ENCODE measurements around the gene AFMID. TPM values are rescaled to one million over a fixed set of nuclear protein-coding genes. Genes with fewer than 3 reads are reported as not detected.

Gene AFMID
- total and polyA plus RNA-seq, 9 of the 15 experiments (the other 6 are each of a cell fraction or from before 2014, with no cell fraction given), result 62.1 to 188 (median 74.4) TPM

DNA sequence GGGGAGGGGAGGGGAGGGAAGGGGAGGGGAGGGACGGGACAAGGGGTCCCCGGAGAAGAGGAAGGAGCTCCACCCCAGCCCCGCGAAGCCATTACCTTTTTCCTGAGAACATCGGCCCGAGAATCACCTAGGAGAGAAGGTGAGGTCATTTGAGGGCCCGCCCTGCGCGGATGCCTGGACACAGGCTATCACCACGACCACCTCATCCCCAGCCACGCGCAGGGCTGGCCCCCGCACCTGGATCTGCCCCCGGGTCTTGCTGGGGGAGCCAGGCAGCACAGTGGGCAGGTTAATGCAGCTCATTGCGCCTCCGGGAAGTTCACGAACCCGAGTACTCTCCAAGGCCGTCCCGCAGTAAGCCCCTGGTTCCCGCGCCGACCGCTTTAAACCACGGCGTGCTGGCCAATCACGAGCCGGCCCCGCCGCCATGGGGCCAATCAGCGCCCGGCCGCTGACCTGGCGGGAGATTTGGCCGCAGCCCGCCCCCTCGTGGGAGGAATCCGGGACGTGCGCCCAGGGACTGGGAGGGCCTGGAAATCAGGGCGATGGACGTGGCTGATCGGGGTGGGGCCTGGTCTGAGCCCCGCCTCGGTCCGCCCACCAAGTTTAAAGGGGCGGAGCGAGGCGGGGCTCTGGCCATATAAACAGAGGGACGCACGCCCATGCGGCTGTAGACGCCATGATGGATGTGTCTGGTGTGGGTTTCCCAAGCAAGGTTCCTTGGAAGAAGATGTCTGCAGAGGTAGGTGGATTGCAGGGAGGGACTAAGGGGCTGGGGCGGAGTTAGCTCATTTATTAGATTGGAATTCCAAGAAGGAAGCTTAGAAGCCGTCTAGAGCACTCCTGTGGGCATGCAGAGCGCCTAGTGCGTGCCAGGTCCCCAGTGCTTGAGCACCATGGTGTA lies at the start of gene AFMID, which contains the start of gene TK1 (continued):
- TF ChIP-seq, protein P1, sequence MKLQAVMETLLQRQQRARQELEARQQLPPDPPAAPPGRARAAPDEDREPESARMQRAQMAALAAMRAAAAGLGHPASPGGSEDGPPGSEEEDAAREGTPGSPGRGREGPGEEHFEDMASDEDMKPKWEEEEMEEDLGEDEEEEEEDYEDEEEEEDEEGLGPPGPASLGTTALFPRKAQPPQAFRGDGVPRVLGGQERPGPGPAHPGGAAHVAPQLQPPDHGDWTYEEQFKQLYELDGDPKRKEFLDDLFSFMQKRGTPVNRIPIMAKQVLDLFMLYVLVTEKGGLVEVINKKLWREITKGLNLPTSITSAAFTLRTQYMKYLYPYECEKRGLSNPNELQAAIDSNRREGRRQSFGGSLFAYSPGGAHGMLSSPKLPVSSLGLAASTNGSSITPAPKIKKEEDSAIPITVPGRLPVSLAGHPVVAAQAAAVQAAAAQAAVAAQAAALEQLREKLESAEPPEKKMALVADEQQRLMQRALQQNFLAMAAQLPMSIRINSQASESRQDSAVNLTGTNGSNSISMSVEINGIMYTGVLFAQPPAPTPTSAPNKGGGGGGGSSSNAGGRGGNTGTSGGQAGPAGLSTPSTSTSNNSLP (IDR thresholded peaks at IDR 0.05; ENCODE audit: borderline replicate concordance, low read depth, low read length), result no peak
- TF ChIP-seq ZNF511 (CRISPR knock-in tag; IDR thresholded peaks at IDR 0.05), result peak; percentile 88; the same call in 1 of the 2 replicates
- TF ChIP-seq ASH1L (IDR thresholded peaks at IDR 0.05; ENCODE audit: borderline replicate concordance, low read depth, partially characterized antibody), result peak; percentile 87
- no peak for TF ChIP-seq JUNB (CRISPR knock-in tag; conservative IDR thresholded peaks at IDR 0.05)
- TF ChIP-seq THAP7 (CRISPR knock-in tag; IDR thresholded peaks at IDR 0.05), result peak; percentile 80
- TF ChIP-seq ZNF75A (CRISPR knock-in tag; IDR thresholded peaks at IDR 0.05), result no peak
- TF ChIP-seq NFIC (IDR thresholded peaks at IDR 0.05), result peak; percentile 71
- TF ChIP-seq RBFOX2 (IDR thresholded peaks at IDR 0.05; ENCODE audit: low read depth, low read length), result peak; percentile 99
- peak; percentile 92; the same call in 1 of the 2 replicates for TF ChIP-seq PHF8 (IDR thresholded peaks at IDR 0.05; ENCODE audit: borderline replicate concordance, low read length)
- TF ChIP-seq POLR2H (tag; IDR thresholded peaks at IDR 0.05; ENCODE audit: low read depth), result peak; percentile 96
- no peak for TF ChIP-seq COPS2 (conservative IDR thresholded peaks at IDR 0.05)
- no peak for TF ChIP-seq FOXK1 (CRISPR knock-in tag; IDR thresholded peaks at IDR 0.05; ENCODE audit: borderline replicate concordance)
- TF ChIP-seq ILF3 (IDR thresholded peaks at IDR 0.05; ENCODE audit: borderline replicate concordance), result no peak
- TF ChIP-seq SRF (CRISPR knock-in tag; IDR thresholded peaks at IDR 0.05), result 0 out of 4 replicates have a peak, but pooled peaks of 1 of the 2 experiments have one; percentile 71
- no peak for TF ChIP-seq PTTG1 (tag; IDR thresholded peaks at IDR 0.05; ENCODE audit: low read depth)
- no peak for TF ChIP-seq ETV6 (IDR thresholded peaks at IDR 0.05; ENCODE audit: borderline replicate concordance in 1 of 2, low read depth in 2 of 2, low read length in 1 of 2)
- no peak for TF ChIP-seq ETV6 (CRISPR knock-in tag; IDR thresholded peaks at IDR 0.05; ENCODE audit: borderline replicate concordance)
- 0 out of 2 replicates have a peak, but pooled peaks have one; percentile 42 for TF ChIP-seq KLF13 (tag; IDR thresholded peaks at IDR 0.05; ENCODE audit: borderline replicate concordance, low read depth)
- TF ChIP-seq SNIP1 (IDR thresholded peaks at IDR 0.05; ENCODE audit: low read depth), result no peak
- no peak for TF ChIP-seq MCM2 (IDR thresholded peaks at IDR 0.05; ENCODE audit: low read depth)
- no peak for TF ChIP-seq SMARCC2 (IDR thresholded peaks at IDR 0.05; ENCODE audit: low read depth)
- no peak for TF ChIP-seq NR2C2 (CRISPR knock-in tag; IDR thresholded peaks at IDR 0.05)
- peak; percentile 69 for TF ChIP-seq NR2C2 (tag; IDR thresholded peaks at IDR 0.05)
- TF ChIP-seq ZBTB43 (CRISPR knock-in tag; IDR thresholded peaks at IDR 0.05), result peak; percentile 61; the same call in 1 of the 2 replicates
